K562 (cell line): ENCODE measurements around the gene APOBEC3F. TPM values are rescaled to one million over a fixed set of nuclear protein-coding genes. Genes with fewer than 3 reads are reported as not detected.

Source experiments
- ARID1B ChIP-seq: fragments of 450-650 bp; IDR thresholded peaks from 2 replicates; pipeline ENCODE4 v1.6.1; 2016; ENCODE audit warnings: antibody characterized with exemption, mild to moderate bottlenecking, inconsistent platforms
- DACH1 ChIP-seq: fragments of 450-650 bp; IDR thresholded peaks from 2 replicates; pipeline ENCODE4 v1.6.1; 2018; ENCODE audit not compliant: partially characterized antibody
- RAD21 ChIP-seq, 2 experiments: fragments of 250-450 bp in 1 of 2; fragments of 450-650 bp in 1 of 2; sonication (Bioruptor Pico) in 1 of 2; formaldehyde crosslinking in 1 of 2; IDR thresholded peaks in 1 of 2; conservative IDR thresholded peaks in 1 of 2; 2 replicates each; pipeline versions ENCODE4 v1.4.0 to v1.8.0; 2020 to 2022; ENCODE audit warnings: mild to moderate bottlenecking in 2 of 2, moderate library complexity in 1 of 2
- polyA plus RNA-seq, 8 experiments: library from polyadenylated mRNA; depleted of rRNA in 4 of 8; stranded (reverse) in 5 of 8; unstranded in 3 of 8; fragments of >200 nt; fragmentation: Nextera tagmentation in 2 of 8; fragmentation: Illumina TruSeq in 1 of 8; extraction: Ambion mirVana in 2 of 8; extraction: Trizol in 1 of 8; gene quantifications; 2 replicates each; pipeline versions ENCODE4 v1.2.1 to v1.2.3, GENCODE V29; 2011 to 2014; ENCODE audit warnings: inconsistent platforms in 1 of 8, missing spikeins in 1 of 8
- total RNA-seq, 7 experiments: library from RNA; depleted of rRNA in 6 of 7; stranded (reverse); fragments of >200 nt in 6 of 7; fragmentation: Illumina TruSeq in 2 of 7; extraction: Trizol in 2 of 7; gene quantifications; 2 replicates each; pipeline versions ENCODE4 v1.2.1 to v1.2.3, GENCODE V29; 2011 to 2021; ENCODE audit warnings: low replicate concordance in 1 of 7
- TF ChIP-seq, protein P1 (sequence below), 2 experiments: IDR thresholded peaks in 1 of 2; conservative IDR thresholded peaks in 1 of 2; 2 replicates each; pipeline ENCODE4 v1.6.1; 2016; ENCODE audit warnings: low read depth in 2 of 2, mild to moderate bottlenecking in 1 of 2, missing compliant biosample characterization in 1 of 2, missing genetic modification characterization in 1 of 2, moderate library complexity in 1 of 2
- TF ChIP-seq, protein P2 (sequence below): fragments of 450-650 bp; formaldehyde crosslinking; IDR thresholded peaks from 2 replicates; pipeline ENCODE4 v1.4.0; 2020; ENCODE audit warnings: mild to moderate bottlenecking, moderate library complexity
- TF ChIP-seq, protein P3 (sequence below), 2 experiments: fragments of 450-650 bp; formaldehyde crosslinking in 1 of 2; IDR thresholded peaks; 2 replicates each; pipeline versions ENCODE4 v1.4.0 to v1.6.1; 2014 to 2020; ENCODE audit warnings: mild to moderate bottlenecking in 2 of 2, borderline replicate concordance in 1 of 2, low read depth in 1 of 2
- TF ChIP-seq, protein P4 (sequence below): sonication (generic); formaldehyde crosslinking; IDR thresholded peaks from 2 replicates; pipeline ENCODE4 v1.8.0; 2022; ENCODE audit warnings: missing genetic modification reagents, mild to moderate bottlenecking, moderate library complexity, borderline replicate concordance

Gene APOBEC3F
- total and polyA plus RNA-seq, 9 of the 15 experiments (the other 6 are each of a cell fraction or from before 2014, with no cell fraction given) = 1.1 to 3.3 (median 1.9) TPM

DNA sequence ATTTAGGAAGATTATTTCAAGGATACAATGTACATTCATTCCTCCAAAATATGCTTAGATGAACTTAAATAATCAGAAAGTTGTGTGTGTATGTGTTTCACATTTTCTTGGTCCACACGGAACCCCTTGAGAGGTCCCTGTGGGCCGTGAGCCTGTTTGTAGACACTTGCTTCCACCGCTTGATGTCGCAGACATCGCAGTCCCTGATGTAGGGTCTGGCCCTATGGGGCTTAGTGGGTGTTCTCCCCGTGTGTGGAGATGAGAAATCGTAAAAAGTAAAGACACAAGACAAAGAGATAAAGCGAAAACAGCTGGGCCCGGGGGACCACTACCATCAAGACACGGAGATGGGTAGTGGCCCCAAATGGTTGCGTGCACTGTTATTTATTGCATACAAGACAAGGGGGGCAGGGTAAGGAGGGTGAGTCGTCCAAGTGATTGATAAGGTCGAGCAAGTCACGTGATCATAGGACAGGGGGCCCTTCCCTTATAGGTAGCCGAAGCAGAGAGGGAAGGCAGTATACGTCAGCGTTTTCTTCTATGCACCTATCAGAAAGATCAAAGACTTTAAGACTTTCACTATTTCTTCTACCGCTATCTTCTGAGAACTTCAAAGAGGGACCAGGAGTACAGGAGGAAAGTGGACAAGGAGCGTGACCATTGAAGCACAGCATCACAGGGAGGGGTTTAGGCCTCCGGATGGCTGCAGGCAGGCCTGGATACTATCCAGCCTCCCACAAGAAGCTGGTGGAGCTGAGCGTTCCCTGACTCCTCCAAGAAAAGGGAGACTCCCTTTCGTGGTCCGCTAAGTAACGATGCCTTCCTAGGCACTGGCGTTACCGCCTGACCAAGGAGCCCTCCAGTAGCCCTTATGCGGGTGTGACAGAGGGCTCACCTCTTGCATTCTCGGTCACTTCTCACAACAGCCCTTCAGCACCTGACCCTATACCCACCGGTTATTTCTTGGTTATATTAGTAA lies 27.8 kb upstream of the APOBEC3F start (continued):
- TF ChIP-seq, protein P1, sequence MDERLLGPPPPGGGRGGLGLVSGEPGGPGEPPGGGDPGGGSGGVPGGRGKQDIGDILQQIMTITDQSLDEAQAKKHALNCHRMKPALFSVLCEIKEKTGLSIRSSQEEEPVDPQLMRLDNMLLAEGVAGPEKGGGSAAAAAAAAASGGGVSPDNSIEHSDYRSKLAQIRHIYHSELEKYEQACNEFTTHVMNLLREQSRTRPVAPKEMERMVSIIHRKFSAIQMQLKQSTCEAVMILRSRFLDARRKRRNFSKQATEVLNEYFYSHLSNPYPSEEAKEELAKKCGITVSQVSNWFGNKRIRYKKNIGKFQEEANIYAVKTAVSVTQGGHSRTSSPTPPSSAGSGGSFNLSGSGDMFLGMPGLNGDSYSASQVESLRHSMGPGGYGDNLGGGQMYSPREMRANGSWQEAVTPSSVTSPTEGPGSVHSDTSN (CRISPR knock-in tag; IDR thresholded peaks at IDR 0.05; ENCODE audit: low read depth) = no peak
- TF ChIP-seq, protein P1 (tag; conservative IDR thresholded peaks at IDR 0.05; ENCODE audit: low read depth) = peak; percentile 71
- TF ChIP-seq, protein P2, sequence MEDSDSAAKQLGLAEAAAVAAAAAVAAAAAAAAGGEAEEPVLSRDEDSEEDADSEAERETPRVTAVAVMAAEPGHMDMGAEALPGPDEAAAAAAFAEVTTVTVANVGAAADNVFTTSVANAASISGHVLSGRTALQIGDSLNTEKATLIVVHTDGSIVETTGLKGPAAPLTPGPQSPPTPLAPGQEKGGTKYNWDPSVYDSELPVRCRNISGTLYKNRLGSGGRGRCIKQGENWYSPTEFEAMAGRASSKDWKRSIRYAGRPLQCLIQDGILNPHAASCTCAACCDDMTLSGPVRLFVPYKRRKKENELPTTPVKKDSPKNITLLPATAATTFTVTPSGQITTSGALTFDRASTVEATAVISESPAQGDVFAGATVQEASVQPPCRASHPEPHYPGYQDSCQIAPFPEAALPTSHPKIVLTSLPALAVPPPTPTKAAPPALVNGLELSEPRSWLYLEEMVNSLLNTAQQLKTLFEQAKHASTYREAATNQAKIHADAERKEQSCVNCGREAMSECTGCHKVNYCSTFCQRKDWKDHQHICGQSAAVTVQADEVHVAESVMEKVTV (CRISPR knock-in tag) = peak; percentile 45; the same call in 1 of the 2 replicates
- peak; percentile 37 for TF ChIP-seq DACH1
- peak; percentile 63 to 84 for TF ChIP-seq RAD21 (CRISPR knock-in tag; conservative IDR thresholded peaks at IDR 0.05 in 1 of 2, IDR thresholded peaks at IDR 0.05 in 1 of 2)
- TF ChIP-seq, protein P3, sequence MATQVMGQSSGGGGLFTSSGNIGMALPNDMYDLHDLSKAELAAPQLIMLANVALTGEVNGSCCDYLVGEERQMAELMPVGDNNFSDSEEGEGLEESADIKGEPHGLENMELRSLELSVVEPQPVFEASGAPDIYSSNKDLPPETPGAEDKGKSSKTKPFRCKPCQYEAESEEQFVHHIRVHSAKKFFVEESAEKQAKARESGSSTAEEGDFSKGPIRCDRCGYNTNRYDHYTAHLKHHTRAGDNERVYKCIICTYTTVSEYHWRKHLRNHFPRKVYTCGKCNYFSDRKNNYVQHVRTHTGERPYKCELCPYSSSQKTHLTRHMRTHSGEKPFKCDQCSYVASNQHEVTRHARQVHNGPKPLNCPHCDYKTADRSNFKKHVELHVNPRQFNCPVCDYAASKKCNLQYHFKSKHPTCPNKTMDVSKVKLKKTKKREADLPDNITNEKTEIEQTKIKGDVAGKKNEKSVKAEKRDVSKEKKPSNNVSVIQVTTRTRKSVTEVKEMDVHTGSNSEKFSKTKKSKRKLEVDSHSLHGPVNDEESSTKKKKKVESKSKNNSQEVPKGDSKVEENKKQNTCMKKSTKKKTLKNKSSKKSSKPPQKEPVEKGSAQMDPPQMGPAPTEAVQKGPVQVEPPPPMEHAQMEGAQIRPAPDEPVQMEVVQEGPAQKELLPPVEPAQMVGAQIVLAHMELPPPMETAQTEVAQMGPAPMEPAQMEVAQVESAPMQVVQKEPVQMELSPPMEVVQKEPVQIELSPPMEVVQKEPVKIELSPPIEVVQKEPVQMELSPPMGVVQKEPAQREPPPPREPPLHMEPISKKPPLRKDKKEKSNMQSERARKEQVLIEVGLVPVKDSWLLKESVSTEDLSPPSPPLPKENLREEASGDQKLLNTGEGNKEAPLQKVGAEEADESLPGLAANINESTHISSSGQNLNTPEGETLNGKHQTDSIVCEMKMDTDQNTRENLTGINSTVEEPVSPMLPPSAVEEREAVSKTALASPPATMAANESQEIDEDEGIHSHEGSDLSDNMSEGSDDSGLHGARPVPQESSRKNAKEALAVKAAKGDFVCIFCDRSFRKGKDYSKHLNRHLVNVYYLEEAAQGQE (IDR thresholded peaks at IDR 0.05; ENCODE audit: borderline replicate concordance) = peak; percentile 68; the same call in 1 of the 2 replicates
- TF ChIP-seq, protein P3 (CRISPR knock-in tag; IDR thresholded peaks at IDR 0.05; ENCODE audit: low read depth) = no peak
- peak; percentile 34; the same call in 1 of the 2 replicates for TF ChIP-seq ARID1B
- TF ChIP-seq, protein P4, sequence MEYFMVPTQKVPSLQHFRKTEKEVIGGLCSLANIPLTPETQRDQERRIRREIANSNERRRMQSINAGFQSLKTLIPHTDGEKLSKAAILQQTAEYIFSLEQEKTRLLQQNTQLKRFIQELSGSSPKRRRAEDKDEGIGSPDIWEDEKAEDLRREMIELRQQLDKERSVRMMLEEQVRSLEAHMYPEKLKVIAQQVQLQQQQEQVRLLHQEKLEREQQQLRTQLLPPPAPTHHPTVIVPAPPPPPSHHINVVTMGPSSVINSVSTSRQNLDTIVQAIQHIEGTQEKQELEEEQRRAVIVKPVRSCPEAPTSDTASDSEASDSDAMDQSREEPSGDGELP = peak; percentile 63
